HG02885 (cell line): ENCODE results near the gene TK1.
A peak's percentile ranks its signal among the peaks of the same experiment; 100 is the strongest.
"Not testable (repeated sequence)": the region's sequence is repeated elsewhere in the genome, so short reads cannot be mapped to it uniquely, and the experiment has no call there.

Experiments used
- ATAC-seq: cut with Tn5 transposase; IDR thresholded peaks from one replicate; pipeline ENCODE4 v1.9.1; 2021; ENCODE audit warnings: mild to moderate bottlenecking; ENCODE audit not compliant: unreplicated experiment, poor library complexity

TK1 gene

DNA sequence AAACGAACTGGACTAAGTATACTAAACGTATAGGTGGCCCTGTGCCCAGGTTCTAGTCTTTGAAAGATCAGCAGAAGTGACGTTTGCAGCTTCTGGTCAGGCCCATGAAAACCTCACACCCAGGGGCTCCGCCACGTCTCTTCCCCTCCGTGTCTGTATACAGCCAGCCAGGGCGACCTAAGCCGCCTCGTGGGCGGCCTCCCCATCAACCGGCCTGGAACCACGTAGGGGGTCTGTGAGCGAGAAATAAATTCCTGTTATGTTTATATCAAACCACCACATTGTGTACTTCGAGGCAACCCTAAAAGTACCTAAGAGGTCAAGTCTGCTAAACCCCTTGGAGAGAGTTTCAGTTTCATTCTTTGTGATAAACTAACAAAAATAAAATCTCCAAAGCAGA is 6.8 kb downstream of the TK1 start:
- no peak for ATAC-seq

DNA sequence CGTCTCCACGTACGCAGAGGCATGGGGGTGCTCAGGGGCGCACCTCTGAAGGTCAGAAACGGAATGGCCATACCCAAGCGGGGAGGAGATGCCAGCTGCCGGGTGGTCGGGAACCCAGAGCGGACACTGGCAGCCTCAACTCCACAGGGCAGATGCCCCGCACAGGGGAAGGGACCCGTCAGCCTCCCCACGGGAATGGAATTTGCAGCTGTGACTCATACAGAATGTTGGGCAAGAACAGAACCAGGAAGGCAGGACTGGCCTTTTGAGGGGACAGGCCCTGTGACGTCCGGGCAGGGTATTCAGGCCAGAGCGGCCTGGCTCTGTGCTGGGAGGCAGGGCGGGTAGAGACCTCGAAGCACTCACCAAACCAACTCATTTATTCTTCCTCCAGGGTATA is 7.5 kb downstream of the TK1 start:
- ATAC-seq, result no peak

DNA sequence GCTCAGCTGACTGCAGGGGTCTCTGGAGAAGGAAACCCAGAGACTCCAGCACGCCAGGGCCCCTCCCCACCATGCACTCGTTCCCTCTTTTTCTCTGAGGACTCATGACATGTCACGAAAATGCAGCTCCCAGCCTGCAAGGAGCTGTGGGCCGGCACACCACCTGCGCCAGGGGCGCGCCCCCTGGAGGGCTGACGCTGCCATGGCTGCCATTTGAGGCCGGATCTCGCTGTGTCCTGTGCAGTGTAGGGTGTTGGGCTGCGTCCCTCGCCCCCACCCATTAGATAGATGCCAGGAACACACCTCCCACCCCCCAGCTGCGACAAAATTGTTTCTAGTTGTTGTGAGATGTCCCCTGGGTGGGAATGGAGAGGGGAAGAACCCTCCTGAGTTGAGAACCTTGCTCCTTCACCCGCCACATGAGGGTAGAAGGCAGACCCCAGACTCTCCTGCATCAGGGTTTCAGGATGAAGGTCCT is 10.3 kb downstream of the TK1 start:
- ATAC-seq, result peak; percentile 41

DNA sequence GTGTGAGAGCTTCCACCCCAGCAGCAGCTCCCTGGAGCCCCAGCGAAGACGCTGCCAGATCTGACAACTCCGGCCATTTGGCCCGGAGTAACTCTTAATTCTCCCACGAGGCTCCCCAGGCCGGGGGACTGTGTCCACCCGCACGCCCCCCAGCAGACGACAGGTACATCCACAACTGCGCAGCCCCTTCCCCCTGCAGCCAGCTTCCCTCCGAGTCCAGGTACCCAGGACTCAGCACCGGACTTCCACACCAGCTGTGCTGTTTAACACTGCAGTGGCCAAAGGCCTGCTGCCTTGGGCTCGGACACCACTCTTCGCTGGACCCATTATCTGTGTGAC is 11.2 kb downstream of the TK1 start:
- ATAC-seq, result no peak

DNA sequence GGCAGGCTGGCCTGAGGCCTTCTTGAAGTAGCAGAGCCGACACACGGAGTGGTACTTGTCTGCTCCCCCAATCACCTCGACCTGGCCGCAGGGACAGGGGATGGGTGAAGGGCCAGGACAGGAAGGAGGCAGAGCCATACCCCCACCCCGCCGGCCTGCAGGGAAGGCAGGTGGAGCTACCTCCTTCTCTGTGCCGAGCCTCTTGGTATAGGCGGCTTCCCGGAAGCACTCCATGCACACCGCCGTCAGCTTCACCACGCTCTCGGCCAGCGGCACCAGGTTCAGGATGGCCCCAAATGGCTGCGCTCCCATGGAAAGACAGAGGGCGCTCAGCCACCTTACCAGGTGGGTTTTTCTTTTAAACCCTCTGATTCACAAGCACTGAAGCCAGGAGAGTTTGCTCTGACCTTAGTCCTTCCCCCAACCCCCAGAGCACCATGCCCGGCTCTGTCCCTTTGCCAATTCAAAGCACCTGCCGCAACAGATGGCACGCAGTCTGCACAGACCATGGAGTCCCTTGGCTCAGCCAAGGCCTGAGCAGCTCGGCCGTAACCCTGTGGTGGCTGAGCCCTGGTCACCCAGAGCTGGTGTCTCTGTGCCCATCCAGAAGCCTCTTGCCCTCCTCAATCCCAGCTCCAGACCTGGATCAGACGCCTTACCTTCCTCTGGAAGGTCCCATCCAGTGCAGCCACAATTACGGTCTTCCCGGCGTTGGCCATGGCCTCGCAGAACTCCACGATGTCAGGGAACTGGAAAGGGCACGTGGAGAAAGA is 11.8 kb downstream of the TK1 start:
- ATAC-seq, result no peak

DNA sequence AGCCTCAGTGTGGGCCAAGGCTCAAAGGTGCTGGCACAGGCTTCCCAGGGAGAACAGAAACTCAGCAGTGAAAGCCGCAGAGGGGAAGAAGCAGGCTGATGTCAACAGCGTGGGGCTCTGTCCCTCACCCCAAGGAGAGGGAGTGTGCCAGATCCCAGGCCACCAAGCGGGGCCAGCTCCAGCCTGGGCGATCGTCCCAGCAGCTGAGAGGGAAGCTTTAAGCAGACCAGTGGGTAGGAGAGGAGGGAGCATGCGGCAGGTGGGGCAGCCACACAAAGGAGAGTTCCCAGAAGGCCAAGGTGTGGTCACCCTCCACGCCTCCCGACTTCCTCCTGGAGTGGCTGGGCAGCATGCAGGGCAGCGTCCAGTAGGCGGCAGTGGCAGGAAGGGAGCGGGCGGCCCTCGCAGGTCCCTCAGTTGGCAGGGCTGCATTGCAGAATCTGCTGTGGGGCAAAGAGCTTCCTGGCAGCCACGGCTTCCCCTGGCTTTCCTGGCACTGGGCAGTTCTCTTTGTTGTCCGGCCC is 12.4 kb downstream of the TK1 start:
- no peak for ATAC-seq

DNA sequence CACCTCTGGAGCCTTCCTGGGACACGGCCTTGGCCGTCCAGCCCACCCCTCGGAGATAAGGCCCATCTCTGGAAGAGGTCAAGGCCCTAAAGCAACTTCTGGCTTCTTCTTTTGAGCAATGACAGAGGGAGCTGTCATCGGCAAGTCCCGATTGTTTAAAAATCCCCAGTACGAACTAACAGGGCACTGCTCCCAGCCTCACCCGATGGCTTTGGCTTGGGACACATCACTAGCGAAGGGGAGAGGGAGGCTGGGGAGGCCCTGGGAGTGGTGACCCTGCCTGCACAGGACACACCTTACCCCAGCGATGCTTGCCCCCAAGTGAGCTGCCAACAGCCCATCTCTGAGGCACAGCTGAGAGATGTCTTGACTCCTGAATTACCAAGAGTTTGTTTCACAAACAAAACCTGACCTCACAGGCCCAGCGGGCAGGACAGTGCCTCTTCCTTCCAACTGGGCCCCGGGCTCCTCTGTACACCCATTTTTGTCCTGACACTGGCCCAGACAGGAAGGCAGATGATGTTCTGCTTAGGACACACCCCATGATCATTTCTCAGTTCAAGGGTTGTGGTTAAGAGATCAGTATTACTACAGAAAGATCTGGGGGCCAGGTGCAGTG is 13.6 kb downstream of the TK1 start:
- peak; percentile 29 for ATAC-seq

DNA sequence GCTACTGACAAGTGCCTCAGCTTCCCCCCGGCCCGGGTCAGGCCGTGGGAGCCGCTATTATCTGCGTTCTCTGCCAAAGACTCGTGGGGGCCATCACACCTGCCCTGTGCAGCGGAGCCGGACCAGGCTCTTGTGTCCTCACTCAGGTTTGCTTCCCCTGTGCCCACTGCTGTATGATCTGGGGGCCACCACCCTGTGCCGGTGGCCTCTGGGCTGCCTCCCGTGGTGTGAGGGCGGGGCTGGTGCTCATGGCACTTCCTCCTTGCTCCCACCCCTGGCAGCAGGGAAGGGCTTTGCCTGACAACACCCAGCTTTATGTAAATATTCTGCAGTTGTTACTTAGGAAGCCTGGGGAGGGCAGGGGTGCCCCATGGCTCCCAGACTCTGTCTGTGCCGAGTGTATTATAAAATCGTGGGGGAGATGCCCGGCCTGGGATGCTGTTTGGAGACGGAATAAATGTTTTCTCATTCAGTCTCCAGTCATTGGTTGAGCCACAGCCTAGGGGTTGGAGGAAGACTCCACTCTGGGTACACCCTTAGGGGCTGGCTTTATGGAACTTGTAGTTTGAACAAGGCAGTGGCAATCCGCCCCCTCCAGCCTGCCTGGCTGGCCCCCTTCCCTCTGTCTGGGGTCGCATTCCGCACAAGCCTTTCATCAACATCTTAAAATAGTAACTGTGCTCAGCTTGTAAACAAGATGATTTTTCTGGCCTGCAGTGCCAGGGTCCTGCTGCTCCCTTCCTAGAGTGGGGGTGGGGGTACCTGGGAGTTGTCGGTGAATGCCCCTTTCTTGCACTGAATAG is 14.4 kb downstream of the TK1 start:
- no peak for ATAC-seq

DNA sequence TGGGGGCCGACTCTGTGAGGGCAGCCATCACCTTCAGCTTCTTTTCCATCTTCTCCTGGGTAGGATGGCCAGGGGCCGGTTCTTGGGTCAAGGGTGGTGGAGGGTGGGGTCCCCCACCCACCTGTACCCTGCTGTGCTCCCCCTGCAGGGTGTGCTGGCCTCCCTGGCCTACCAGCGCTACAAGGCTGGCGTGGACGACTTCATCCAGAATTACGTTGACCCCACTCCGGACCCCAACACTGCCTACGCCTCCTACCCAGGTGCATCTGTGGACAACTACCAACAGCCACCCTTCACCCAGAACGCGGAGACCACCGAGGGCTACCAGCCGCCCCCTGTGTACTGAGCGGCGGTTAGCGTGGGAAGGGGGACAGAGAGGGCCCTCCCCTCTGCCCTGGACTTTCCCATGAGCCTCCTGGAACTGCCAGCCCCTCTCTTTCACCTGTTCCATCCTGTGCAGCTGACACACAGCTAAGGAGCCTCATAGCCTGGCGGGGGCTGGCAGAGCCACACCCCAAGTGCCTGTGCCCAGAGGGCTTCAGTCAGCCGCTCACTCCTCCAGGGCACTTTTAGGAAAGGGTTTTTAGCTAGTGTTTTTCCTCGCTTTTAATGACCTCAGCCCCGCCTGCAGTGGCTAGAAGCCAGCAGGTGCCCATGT is 15.1 kb downstream of the TK1 start:
- not testable (repeated sequence) for ATAC-seq

DNA sequence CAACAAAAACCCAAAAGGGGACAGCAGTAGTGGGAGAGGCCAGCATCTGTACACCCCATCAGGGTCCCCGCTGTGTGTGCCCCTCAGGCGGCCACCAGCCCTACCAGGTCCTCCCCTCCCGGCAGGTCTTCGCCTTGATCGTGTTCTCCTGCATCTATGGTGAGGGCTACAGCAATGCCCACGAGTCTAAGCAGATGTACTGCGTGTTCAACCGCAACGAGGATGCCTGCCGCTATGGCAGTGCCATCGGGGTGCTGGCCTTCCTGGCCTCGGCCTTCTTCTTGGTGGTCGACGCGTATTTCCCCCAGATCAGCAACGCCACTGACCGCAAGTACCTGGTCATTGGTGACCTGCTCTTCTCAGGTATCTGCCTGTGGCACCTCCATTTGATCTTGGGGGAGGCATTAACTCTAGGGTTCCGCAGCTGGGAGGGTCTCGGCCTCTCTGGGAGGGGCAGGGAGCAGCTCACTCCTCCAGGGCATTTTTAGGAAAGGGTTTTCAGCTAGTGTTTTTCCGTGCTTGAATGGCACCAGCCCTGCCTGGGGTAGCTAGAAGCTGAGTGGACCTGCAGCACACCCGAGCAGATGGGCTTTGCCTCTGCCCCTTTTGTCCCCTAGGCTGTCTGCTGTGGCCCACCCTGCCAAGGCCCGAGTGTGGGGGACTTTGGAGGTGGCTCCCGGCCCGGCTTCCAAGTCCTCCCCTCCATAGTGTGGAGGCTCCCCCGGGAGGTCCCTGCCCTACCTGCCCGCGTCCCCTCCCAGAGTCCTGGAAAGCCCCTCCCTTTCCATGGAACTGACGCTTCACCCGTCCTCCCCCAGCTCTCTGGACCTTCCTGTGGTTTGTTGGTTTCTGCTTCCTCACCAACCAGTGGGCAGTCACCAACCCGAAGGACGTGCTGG is 15.9 kb downstream of the TK1 start:
- ATAC-seq, result no peak

DNA sequence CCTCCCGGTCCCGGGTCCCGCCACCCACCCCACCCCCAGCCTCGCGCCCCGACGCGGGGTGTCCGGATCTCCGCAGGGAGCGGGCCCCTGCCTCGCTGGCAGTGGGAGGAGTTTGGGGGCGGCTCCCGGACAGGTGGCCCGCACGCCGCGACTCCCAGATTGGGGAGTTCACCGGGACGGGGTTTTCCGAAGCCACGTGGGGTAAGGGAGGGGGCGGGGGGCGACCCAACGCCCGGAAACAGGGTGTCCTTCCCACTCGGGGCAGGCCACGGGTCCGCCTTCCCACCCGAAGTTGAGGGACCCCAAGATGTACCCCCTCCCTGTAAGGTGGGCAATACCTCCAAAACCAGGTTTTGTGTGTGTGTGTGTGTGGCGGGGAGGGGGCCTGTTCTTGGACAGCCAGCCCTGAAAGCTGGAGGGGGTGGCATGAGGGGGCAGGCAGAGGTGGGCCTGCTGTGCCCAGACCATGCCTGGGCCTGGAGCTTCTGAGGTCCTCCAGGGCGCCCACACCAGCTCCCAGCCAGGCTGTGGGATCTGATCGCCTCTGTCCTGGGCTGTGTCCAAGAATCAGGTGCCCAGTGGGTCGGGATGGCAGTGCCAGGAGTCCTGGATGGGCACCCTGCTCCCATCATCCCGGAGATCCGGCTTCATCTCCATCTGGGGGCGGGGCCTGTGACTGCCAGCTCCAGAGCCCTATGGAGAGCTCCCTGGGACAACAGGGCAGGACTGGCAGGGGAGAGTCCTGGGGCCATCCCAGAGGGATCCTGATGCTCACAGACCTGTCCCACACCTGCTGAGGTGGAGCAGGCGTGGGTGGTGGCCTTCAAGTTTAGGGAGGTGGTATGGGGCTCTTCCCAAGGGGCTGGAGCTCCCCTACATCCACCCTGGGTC is 17.7 kb downstream of the TK1 start:
- no peak for ATAC-seq

DNA sequence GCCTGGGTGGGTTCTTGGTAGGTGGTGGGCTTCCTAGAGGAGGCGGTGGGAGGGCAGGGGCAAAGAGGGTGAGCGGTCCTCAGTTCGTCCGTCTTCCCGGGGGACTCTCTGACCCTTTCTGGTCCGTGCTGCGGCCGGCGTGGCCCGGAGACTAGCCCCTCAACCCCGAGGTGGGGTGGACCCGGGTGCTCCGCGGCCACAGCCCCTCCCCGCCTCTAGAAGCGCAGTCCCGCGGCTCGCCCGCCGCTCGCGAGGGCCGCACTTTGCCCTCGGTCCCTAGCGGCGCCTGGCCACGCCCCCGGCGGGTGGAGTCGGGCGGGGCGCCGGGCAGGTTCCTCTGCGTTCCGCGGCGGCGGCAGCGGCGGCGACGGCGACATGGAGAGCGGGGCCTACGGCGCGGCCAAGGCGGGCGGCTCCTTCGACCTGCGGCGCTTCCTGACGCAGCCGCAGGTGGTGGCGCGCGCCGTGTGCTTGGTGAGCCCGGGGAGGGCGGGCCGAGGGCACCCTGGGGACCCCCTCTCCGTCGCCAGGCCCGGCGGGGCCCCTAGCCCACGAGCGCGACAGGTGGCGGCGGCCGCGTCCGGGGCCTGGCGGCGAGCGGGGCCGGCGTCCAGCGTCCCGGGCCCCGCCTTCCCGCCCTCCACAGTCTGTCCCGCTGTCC is 18.5 kb downstream of the TK1 start, which contains the start of gene SYNGR2:
Gene SYNGR2, plus strand, starts transcription at position 340 of the 661 bp plus-strand sequence. Its CDS starts 36 bp downstream, at position 376.
- peak; percentile 62 for ATAC-seq

DNA sequence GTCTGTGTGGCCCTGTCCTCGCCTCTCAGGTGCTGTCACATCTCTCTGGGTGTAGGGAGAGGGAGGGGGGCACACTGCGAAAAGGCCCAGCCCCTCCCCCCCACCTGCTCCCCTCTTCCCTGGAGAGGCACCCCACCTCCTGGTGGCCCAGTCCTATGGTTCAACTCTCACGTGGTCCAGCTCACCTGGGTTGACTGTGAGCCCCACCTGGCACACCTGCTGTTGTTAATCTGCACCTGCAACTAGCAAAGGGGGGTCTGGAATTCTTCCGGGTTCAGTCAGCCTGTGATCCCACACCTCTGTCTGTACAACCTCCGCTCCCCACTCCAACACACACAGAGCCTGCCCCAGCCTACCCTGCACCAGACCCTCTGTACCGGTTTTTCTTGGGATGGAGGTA is 20.4 kb downstream of the TK1 start:
- ATAC-seq, result no peak

DNA sequence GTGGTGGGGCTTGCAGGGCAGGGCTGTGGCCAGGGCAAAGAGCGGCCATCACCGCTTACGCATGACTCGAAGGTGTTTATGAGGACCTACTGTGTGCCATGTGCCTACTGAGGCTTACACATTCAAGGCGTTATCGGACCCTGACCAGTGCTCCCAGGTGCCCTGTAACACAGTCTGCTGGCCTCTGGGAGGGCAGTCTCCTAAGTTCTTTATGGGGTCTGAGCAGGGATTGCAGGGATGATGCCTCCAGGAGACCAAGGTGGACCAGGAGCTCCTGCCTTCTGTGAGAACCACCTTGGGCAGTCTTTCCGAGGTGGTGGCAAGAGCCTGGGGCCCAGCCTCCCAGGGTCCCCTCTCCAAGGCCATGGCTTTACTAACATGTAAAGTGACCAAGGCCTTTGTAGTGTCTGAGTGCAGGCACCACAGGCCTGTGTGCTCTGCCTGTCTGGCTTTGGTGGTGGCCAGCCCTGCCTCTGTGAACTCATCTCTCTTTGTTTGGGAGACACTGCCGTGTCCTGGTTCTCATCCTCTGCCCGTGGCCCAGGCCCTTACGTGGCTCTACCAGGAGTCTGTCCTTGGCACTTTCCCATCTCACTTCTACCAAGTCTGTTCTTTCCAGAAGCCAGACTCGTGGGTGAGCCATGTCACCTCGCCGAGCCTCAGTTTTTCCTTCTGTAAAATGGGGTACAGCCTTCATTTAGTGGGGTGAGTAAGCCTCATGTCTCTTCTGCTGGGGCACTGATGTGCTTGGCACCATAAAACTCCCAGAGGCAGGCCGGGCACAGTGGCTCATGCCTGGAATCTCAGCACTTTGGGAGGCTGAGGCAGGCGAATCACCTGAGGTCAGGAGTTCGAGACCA is 21.9 kb downstream of the TK1 start:
- ATAC-seq, result no peak

DNA sequence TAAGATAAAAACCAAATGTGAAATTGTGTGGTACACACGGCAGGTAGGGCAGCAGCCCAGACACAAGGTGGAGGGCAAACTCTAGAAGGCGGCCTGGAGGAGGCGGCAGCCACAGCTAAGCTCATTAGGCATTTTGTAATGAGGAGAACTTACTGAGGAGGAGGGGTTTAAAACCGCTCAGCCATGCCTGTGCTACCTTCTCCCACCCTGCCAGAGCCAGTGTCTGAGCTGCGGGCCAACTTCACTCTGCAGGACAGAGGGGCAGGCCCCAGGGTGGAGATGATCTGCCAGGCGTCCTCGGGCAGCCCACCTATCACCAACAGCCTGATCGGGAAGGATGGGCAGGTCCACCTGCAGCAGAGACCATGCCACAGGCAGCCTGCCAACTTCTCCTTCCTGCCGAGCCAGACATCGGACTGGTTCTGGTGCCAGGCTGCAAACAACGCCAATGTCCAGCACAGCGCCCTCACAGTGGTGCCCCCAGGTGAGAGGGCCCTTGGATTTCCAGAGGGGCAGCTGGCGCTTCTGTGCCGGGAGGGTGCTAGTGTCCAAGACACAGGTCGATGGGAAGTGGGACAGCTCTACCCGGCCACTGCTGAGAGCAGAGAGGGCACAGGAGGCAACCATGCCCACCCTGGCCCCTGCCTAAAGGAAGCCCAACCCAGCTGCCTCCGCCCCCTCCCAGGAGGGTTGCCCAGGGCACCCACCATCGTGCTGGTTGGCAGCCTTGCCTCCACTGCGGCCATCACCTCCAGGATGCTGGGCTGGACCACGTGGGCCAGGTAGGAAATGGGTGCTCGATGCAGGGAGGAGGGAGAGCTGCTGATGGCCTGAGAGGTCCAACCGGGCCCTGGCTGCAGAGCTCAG is 22.7 kb downstream of the TK1 start:
- ATAC-seq, result no peak

DNA sequence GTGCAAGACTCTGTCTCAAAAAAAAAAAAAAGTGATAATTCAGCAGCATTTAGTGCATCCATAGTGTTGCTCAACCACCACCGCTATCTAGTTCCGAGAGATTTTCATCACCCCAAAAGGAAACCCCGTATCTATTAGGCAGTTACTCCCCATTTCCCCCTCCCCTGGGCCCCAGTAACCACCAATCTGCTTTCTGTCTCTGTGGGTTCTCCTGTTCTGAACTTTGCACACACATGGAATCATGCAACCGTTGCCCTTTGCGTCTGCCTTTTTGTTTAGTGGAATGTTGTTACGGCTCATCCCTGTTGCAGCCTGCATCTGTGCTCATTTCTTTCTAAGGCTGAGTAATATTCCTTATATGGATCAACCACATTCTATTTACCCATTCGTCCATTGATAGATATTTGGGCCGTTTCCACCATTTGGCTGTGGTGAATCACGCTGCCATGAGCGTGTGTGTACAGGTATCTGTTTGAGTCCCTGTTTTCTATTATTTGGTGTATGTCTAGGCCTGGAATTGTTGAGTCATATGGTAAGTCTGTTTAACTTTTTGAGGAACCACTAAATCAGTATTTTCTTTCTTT is 27.2 kb downstream of the TK1 start:
- ATAC-seq, result peak; percentile 50
